Fibroblast of gingiva (primary cell): Measurements from ENCODE around the gene GSTM4.

Experiments
- DNase-seq: peaks from one replicate; pipeline ENCODE4 v3.0.0-alpha.2; 2011; ENCODE audit warnings: low read depth

The GSTM4 gene

DNA sequence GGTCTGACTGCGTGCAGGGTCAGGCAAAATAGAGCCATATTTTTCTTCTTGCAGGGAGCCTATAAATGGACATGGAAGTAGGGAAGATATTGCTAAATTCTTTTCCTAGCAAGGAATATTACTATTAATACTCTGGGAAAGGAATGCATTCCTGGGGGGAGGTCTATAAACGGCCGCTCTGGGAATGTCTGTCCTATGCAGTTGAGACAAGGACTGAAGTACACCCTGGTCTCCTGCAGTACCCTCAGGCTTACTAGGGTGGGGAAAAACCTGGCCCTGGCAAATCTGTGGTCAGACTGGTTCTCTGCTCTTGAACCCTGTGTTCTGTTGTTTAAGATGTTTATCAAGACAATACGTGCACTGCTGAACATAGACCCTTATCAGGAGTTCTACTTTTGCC, 53.0 kb downstream of the GSTM4 start:
- DNase-seq = peak; percentile 0

DNA sequence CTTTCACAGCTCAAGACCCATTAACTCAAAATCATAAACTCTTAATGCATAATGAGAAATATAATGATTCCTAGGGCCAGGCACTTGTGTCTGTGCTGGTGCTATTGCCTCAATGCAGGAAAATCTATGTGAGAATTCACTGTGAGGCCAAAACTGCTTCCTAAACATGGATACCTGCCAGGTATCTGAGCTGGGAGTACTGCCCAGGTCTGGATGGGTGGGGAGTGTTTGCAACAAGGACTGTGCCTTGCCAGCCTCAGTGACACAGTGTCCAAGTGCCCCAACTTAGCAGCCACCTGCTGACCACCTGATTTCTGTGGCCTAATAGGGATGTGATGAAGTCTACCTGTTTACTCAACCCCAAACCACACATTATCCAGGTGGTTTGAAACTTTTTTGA, 53.9 kb downstream of the GSTM4 start:
- DNase-seq = peak; percentile 0
